MM.1S (cell line): ENCODE measurements around the gene DNAJC22.

Source experiments
- EZH2 ChIP-seq: fragments of 300-600 bp; sonication (generic); optimal IDR thresholded peaks from 2 replicates; pipeline ENCODE3; 2017; ENCODE audit warnings: low read depth, mild to moderate bottlenecking, antibody characterized with exemption, low read length, mixed read lengths
- TF ChIP-seq, protein P1 (sequence below): fragments of 300-600 bp; sonication (generic); IDR thresholded peaks from 2 replicates; pipeline ENCODE4 v1.5.1; 2016; ENCODE audit warnings: antibody characterized with exemption, low read length, mixed read lengths

DNA sequence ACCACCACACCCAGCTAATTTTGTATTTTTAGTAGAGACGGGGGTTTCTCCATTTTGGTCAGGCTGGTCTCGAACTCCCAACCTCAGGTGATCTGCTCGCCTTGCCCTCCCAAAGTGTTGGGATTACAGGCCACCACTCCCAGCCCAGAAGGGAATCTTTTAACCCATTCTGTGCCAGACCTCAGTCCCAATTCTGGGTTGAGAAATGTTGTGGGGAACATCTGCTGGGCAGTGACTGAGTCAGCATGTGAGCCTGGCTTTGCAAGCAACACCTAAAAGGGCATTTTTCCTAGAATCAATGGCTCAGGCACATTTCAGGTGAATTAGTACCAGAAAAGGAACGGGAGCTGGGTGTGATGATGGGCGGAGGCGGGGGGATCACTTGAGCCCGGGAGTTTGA, 13.0 kb downstream of the DNAJC22 start:
- TF ChIP-seq, protein P1, sequence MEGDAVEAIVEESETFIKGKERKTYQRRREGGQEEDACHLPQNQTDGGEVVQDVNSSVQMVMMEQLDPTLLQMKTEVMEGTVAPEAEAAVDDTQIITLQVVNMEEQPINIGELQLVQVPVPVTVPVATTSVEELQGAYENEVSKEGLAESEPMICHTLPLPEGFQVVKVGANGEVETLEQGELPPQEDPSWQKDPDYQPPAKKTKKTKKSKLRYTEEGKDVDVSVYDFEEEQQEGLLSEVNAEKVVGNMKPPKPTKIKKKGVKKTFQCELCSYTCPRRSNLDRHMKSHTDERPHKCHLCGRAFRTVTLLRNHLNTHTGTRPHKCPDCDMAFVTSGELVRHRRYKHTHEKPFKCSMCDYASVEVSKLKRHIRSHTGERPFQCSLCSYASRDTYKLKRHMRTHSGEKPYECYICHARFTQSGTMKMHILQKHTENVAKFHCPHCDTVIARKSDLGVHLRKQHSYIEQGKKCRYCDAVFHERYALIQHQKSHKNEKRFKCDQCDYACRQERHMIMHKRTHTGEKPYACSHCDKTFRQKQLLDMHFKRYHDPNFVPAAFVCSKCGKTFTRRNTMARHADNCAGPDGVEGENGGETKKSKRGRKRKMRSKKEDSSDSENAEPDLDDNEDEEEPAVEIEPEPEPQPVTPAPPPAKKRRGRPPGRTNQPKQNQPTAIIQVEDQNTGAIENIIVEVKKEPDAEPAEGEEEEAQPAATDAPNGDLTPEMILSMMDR = no peak
- no peak for TF ChIP-seq EZH2
